Hypothalamus (tissue), 51 donors: Measurements from ENCODE around the gene UMAD1.

Experiments
- DNase-seq, 51 donors: peaks; one replicate each; lab custom pipeline; 2025; lab: John Stamatoyannopoulos, UW

Gene UMAD1

GRCh38 chr7:7687800-7688199, 47.2 kb downstream of the UMAD1 start:
- no peak for DNase-seq

GRCh38 chr7:7688310-7688709, 47.8 kb downstream of the UMAD1 start:
- DNase-seq = no peak

- DNase-seq = no peak
Measured at GRCh38 chr7:7688956-7689355, 48.4 kb downstream of the UMAD1 start.

- no peak for DNase-seq
Measured at GRCh38 chr7:7693881-7694280, 53.3 kb downstream of the UMAD1 start.

GRCh38 chr7:7694542-7694941, 54.0 kb downstream of the UMAD1 start:
- DNase-seq = no peak

GRCh38 chr7:7695111-7695817, 54.7 kb downstream of the UMAD1 start:
- DNase-seq = peak in 1 of 51 donors; percentile 4

- DNase-seq = no peak
Measured at GRCh38 chr7:7696458-7697119, 56.0 kb downstream of the UMAD1 start.

GRCh38 chr7:7698930-7699329, 58.4 kb downstream of the UMAD1 start:
- no peak for DNase-seq

- no peak for DNase-seq
Measured at GRCh38 chr7:7699380-7699779, 58.8 kb downstream of the UMAD1 start.

- no peak for DNase-seq
Measured at GRCh38 chr7:7699970-7700369, 59.4 kb downstream of the UMAD1 start.

GRCh38 chr7:7701527-7701926, 61.0 kb downstream of the UMAD1 start:
- DNase-seq = no peak

GRCh38 chr7:7702826-7703225, 62.3 kb downstream of the UMAD1 start:
- no peak for DNase-seq

- DNase-seq = no peak
Measured at GRCh38 chr7:7703427-7703826, 62.9 kb downstream of the UMAD1 start.

GRCh38 chr7:7704867-7705266, 64.3 kb downstream of the UMAD1 start:
- DNase-seq = no peak

GRCh38 chr7:7705318-7705717, 64.8 kb downstream of the UMAD1 start:
- DNase-seq = no peak

GRCh38 chr7:7706101-7706511, 65.6 kb downstream of the UMAD1 start:
- no peak for DNase-seq

- no peak for DNase-seq
Measured at GRCh38 chr7:7706556-7707172, 66.1 kb downstream of the UMAD1 start.

GRCh38 chr7:7707246-7707645, 66.7 kb downstream of the UMAD1 start:
- no peak for DNase-seq

GRCh38 chr7:7707806-7708205, 67.3 kb downstream of the UMAD1 start:
- no peak for DNase-seq

GRCh38 chr7:7709291-7709690, 68.7 kb downstream of the UMAD1 start:
- DNase-seq = no peak

GRCh38 chr7:7710469-7710868, 69.9 kb downstream of the UMAD1 start:
- DNase-seq = no peak

- no peak for DNase-seq
Measured at GRCh38 chr7:7713730-7714129, 73.2 kb downstream of the UMAD1 start.
